Measurements from ENCODE around the gene PGLYRP3. TPM values are rescaled to one million over a fixed set of nuclear protein-coding genes. Genes with fewer than 3 reads are reported as not detected.
A peak's percentile ranks its signal among the peaks of the same experiment; 100 is the strongest.

PGLYRP3 gene
- total and polyA plus RNA-seq, 2 of the 8 experiments (the other 6 are each of a cell fraction or from before 2014, with no cell fraction given): not detected

DNA sequence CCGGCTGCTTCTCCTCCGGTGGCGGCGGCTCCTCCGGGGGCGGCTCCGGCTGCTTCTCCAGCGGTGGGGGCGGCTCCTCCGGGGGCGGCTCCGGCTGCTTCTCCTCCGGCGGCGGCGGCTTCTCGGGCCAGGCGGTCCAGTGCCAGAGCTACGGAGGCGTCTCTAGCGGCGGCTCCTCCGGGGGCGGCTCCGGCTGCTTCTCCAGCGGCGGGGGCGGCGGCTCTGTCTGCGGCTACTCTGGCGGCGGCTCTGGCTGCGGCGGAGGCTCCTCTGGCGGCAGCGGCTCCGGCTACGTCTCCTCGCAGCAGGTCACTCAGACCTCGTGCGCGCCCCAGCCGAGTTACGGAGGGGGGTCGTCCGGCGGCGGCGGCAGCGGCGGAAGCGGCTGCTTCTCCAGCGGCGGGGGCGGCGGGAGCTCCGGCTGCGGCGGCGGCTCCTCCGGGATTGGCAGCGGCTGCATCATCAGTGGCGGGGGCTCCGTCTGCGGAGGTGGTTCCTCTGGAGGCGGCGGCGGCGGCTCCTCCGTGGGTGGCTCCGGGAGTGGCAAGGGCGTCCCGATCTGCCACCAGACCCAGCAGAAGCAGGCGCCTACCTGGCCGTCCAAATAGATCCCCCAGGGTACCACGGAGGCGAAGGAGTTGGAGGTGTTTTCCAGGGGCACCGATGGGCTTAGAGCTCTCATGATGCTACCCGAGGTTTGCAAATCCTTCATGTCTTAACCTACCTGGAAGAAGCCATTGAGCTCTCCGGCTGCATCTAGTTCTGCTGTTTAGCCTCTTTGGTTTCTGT, 51.3 kb downstream of the PGLYRP3 start:
- TF ChIP-seq, protein P1, sequence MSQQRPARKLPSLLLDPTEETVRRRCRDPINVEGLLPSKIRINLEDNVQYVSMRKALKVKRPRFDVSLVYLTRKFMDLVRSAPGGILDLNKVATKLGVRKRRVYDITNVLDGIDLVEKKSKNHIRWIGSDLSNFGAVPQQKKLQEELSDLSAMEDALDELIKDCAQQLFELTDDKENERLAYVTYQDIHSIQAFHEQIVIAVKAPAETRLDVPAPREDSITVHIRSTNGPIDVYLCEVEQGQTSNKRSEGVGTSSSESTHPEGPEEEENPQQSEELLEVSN (IDR thresholded peaks at IDR 0.05): peak; percentile 36
- TF ChIP-seq KDM4A (IDR thresholded peaks at IDR 0.05; ENCODE audit: low read depth, low read length, severe bottlenecking) (peak; percentile 43), CHD1 (IDR thresholded peaks at IDR 0.05; ENCODE audit: low read depth, low read length) (no peak)
- TF ChIP-seq, protein P2, sequence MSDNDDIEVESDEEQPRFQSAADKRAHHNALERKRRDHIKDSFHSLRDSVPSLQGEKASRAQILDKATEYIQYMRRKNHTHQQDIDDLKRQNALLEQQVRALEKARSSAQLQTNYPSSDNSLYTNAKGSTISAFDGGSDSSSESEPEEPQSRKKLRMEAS (IDR thresholded peaks at IDR 0.05): peak; percentile 70
- H2BK20ac ChIP-seq (ENCODE audit: low read length): no peak overlapping the region
- H3K9ac ChIP-seq (replicated peaks in 1 of 4; ENCODE audit: extremely low read depth in 1 of 4, low read depth in 3 of 4, low read length in 3 of 4): no peak overlapping the region
- ChIA-PET POLR2A (ENCODE audit: partially characterized antibody) (no interaction called here), CTCF (ENCODE audit: partially characterized antibody) (interaction anchor here (0.6 to 1.3 kb wide), 2 partner anchors 27 to 28 kb away, joined by 3 to 6 read pairs; no protein-coding TSS in a partner anchor)
- H3K27me3 ChIP-seq (replicated peaks in 1 of 4; ENCODE audit: control insufficient read depth in 3 of 4, extremely low read depth in 1 of 4, insufficient read depth in 3 of 4, low read length in 3 of 4): peaks cover 8 to 49% (median 38%) of the 10 kb centered on the region in 4 experiments
- peak overlapping the region; percentile 82 for H4K8ac ChIP-seq (ENCODE audit: extremely low read depth, insufficient read depth, low read length)
- H3K79me1 ChIP-seq (ENCODE audit: low read depth, low read length): no peaks in the 10 kb centered on the region
- 14% methylated on average over 52 of the region's 80 CpGs; no CpG with 5 or more reads in 1 of the 2 experiments for WGBS, 2 experiments (ENCODE audit: extremely low coverage in 1 of 2, insufficient coverage in 1 of 2, insufficient read length in 1 of 2, insufficient replicate concordance in 2 of 2, low coverage in 1 of 2, low lambda C conversion rate in 2 of 2, missing lambda C conversion rate in 1 of 2)
- H3K4me2 ChIP-seq (ENCODE audit: insufficient read depth in 1 of 2, low read depth in 2 of 2, low read length in 2 of 2): peak overlapping the region; percentile 60 to 87
- no peaks in the 10 kb centered on the region for H3K23me2 ChIP-seq (ENCODE audit: low read depth, low read length)
- H3K56ac ChIP-seq (replicated peaks; ENCODE audit: insufficient read length, low read depth, low read length): no peak overlapping the region
- H3K4ac ChIP-seq (replicated peaks; ENCODE audit: insufficient read length, low read depth, low read length): no peak overlapping the region
- no peak overlapping the region for H2BK15ac ChIP-seq (ENCODE audit: low read length)
- no peak overlapping the region for H4K5ac ChIP-seq (ENCODE audit: insufficient read length, low read depth, low read length)
- no peak for FAIRE-seq
- peak in 1 of 2 experiments; percentile 74 for DNase-seq (ENCODE audit: low read depth in 1 of 2, low spot score in 2 of 2)
- H3K27ac ChIP-seq (ENCODE audit: low read depth, low read length): no peak overlapping the region
- H3K18ac ChIP-seq (ENCODE audit: extremely low read depth, low read length): no peak overlapping the region
- peak overlapping the region; percentile 67 for H2AFZ ChIP-seq (ENCODE audit: low read length)
- H4K20me1 ChIP-seq (replicated peaks in 1 of 2; ENCODE audit: control insufficient read depth in 1 of 2, insufficient read depth in 2 of 2, low read length in 2 of 2): no peaks in the 10 kb centered on the region
- H2BK5ac ChIP-seq (ENCODE audit: low read depth, low read length): no peak overlapping the region
- no peaks in the 10 kb centered on the region for H3K9me3 ChIP-seq (ENCODE audit: insufficient read depth in 2 of 2, low read depth in 1 of 2, low read length in 1 of 2)
- H3K36me3 ChIP-seq (ENCODE audit: control insufficient read depth in 2 of 4, insufficient read depth in 4 of 4, low read length in 3 of 4): no peaks in the 10 kb centered on the region
- no peak overlapping the region for H2AK5ac ChIP-seq (ENCODE audit: low read depth, low read length)
- no peak overlapping the region for H3K23ac ChIP-seq (ENCODE audit: insufficient read length)
- H3K4me3 ChIP-seq (ENCODE audit: extremely low read depth in 1 of 4, insufficient read depth in 2 of 4, low read depth in 3 of 4, low read length in 4 of 4): peak overlapping the region; percentile 46 to 65 (median 50)
- H3K4me1 ChIP-seq (replicated peaks in 1 of 4; ENCODE audit: control insufficient read depth in 3 of 4, insufficient read depth in 4 of 4, low read length in 3 of 4): 0 out of 7 replicates have a peak, but pooled peaks cover 0 to 3% (median 0%) of the 10 kb centered on the region in 4 experiments
- no peak overlapping the region for H2BK120ac ChIP-seq (replicated peaks; ENCODE audit: low read depth, low read length)
- H2BK12ac ChIP-seq (ENCODE audit: low read depth, low read length): no peak overlapping the region
- no peaks in the 10 kb centered on the region for H3K79me2 ChIP-seq (ENCODE audit: control insufficient read depth in 1 of 2, insufficient read depth in 2 of 2, low read length in 2 of 2)
- H3K14ac ChIP-seq (ENCODE audit: insufficient read length): no peak overlapping the region
- H4K91ac ChIP-seq (replicated peaks; ENCODE audit: insufficient read length, low read length): no peak overlapping the region

Measured in H1 (cell line).